T-helper 2 cell (primary cell): ENCODE results near the gene KASH5.
A peak's percentile ranks its signal among the peaks of the same experiment; 100 is the strongest.

Experiments
- DNase-seq, 5 experiments: peaks; one replicate each; pipeline versions ENCODE4 v3.0.0 to v3.0.0-alpha.2; 2012 to 2022

Gene KASH5

DNA sequence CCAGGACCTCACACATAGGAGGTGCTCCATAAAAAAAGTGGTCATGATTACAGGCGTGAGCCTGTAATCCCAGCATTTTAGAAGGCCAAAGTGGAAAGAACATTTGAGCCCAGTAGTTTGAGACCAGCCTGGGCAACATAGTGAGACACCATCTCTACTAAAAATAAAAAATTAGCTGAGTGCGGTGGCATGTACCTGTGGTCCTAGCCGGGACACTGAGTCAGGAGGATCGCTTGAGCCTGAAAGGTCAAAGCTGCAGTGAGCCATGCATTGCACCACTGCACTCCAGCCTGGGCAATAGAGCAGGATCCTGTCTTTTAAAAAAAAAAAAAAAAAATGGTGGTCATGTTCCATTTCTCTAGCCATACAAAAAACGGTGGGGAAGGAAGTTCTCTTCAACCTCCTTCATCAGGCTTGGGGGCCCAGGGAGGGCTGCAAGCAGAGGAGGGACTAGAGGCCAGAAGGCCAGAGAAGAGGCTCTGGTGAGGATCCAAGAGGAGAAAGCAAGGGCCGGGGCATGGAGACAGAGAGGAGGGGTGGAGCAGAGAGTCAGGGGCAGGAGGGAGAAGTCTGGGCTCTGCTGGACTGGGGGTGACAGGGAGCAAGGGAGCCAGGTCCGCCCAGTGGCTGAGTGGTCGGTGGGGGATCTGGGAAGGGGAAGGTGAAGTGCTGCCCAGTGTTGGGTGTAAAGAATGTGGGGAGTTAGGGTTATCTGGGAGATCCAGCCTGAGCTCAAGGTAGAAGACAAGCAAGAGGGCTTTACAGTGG is 8.9 kb downstream of the KASH5 start:
- DNase-seq, result no peak

DNA sequence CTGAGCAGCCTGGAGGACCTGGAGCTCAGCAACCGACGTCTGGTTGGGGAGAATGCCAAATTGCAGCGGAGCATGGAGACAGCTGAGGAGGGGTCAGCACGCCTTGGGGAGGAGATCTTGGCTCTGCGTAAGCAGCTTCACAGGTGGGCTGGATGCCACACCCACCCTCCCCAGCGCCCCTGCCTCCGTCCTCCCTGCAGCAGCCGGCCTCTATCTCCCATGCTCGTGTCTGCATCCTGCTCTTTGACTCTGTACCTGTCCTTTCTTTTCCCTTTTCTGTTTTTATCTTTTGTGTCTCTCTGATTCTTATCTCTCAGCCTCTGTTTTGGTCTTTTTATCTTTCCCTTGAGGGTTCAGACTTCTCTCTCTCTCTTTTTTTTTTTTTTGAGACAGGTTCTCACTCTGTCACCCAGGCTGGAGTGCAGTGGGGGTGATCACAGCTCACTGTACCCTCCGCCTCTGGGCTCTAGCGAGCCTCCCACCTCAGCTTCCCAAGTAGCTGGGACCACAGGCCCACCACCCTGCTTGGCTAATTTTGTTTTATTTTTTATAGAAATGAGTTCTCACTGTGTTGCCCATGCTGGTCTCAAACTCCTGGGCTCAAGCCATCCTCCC is 10.1 kb downstream of the KASH5 start:
- no peak for DNase-seq

DNA sequence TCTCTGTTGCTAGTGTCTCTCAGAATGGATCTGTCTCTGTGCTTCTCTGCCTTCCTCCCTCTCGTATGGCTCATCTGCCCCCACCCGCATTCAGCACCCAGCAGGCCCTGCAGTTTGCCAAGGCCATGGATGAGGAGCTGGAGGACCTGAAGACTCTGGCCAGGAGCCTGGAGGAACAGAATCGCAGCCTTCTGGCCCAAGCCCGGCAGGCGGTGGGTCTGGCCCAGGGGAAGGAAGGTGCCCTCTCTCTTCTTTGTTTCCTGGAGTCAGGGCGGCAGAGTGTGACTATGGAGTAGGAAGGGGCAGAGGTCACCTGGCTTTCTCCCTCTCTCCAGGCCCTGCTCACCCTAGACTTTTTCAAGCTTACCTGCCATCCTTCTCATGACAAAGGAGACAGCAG is 10.9 kb downstream of the KASH5 start:
- DNase-seq, result no peak

DNA sequence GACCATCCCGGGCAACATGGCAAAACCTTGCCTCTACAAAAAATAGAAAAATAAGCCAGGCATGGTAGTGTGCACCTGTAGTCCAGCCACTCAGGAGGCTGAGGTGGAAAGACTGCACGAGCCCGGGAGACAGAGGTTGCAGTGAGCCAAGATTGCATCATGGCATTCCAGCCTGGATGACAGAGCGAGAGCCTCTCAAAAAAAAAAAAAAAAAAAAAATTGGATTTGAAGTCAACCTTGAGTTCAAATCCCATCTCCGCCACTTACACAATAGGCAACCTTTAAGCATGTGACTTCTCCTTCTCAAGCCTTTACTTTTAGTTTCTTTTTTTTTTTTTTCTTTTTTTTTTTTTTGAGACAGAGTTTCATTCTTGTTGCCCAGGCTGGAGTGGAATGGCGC is 12.0 kb downstream of the KASH5 start:
- no peak for DNase-seq

DNA sequence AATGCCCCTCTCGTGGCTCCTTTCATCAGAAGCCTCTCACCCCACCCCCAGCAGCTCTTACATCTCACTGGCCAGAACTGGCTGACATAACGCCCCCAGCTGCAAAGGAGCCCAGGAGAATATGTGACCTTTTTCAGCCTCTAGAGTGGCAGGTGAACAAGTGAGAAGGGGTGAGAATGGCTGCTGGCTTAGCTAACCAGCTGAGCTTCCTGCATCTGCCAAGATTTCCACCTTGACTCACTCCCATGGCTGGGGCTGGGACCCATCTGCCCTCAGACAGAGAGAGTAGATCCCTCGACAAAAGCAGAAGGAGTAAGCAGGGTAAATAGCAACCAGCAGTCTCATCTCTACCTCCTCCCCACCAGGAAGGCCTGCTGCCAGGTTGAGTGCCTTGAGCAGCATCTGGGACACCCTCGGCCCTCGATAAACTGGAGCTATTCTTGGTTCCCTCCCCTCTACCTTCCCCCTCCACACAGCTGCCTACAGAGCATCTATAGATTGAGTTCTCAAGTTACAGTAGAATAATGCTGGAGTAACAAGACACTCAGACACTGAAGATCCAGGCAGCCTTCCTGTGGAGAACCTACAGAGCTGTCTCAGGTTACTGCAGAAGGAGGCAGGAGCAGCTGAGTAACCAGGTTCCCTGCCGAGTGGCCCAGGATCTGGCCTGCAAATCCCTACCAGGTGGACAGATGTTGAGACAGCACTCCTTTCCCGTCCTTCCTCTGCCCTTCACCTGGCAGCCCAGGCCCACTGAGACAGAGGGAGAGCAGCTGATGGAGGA is 15.5 kb downstream of the KASH5 start:
- DNase-seq, result no peak

DNA sequence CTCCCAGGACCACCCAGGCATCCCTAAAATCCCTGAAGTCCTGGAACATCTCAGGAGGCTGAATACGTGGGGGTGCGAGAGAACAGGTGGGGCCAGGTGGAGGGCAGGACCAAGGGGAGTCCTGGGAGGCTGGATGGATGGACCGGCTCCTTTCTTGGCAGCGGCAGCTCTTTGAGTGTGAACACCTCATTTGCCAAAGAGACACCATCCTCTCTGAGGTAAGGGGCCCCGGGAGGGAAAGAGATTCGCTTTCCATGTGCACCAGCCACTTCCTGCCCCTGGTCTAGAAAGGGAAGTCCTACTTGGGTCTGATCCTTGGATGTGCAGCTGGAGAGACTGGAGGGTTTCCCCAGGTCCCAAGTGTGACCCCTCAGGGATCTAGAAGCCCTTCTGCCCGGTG is 19.0 kb downstream of the KASH5 start:
- no peak for DNase-seq

DNA sequence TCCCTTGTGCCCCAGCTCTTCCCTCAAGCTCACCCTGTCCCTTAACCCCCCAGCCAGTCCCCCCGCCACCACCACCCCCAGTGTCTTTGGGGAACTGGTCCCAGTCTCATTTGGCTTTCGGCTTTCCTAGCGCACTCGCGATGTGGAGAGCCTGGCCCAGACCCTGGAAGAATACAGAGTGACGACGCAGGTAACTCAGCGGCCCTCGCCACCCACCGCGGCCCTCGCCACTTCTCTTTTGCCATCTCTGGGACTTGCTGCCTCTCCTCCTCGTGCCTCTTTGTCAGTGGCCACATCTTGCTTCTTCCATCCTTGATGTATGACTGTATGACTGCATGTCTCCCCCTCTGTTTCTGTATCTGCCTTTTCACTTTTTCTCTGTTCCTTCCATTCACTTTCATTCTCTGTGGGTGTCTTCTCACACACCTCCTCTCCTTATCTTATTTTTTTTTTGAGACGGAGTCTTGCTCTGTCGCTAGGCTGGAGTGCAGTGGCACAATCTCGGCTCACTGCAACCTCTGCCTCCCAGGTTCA is 19.5 kb downstream of the KASH5 start:
- DNase-seq, result no peak

DNA sequence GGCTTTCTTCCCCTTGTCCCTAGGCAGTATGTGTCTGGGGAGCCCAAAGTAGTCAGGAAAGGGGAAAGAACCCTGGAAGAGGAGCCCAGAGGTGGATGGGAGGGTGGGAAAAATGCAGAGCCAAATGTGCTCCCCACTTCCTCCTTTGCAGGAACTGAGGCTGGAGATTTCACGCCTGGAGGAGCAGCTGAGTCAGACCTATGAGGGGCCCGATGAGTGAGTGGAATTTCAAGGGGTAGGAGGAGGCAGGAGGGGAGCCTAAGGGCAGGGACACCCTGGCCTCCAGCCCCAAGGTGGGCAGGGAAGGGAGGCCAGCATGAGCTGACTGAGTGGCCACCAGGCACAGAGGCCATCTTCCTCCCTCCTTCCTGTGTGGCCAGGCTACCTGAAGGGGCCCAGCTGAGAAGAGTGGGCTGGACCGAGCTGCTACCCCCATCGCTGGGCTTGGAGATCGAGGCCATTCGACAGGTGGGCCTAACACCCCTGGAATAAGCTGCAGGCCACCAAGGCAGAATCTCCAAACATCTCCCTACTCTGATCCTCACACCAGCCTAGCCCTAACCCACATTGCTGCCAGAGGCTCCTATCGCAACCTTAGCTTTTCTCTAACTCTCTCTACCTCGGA is 20.9 kb downstream of the KASH5 start:
- no peak for DNase-seq

DNA sequence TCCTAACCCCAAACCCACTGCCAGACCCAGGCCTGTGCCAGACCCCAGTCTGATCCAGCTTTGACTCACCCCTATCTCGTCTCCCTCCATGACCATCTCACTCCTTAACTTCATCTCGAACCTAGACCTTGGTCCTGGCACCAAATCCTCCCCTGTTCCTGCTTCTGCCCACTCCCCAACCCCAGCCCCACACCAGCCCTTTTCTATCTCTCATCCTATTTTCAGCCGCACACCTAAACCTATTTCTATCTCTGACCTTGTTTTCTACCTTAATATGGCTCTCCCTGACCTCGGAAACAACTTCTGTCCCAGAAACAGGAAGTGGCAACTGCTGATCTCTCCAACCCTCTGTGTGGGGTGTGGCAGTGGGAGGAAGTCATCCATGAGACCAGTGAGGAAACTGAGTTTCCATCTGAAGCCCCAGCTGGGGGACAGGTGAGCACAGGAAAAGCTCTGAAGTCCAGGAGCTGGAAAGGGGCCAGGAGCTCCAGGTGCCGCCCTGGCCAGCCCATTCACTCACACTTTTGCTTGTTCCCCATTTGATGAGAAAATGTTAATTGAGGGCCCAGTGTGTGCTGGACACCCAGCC is 21.5 kb downstream of the KASH5 start:
- peak in 1 of 5 experiments; percentile 62 for DNase-seq

DNA sequence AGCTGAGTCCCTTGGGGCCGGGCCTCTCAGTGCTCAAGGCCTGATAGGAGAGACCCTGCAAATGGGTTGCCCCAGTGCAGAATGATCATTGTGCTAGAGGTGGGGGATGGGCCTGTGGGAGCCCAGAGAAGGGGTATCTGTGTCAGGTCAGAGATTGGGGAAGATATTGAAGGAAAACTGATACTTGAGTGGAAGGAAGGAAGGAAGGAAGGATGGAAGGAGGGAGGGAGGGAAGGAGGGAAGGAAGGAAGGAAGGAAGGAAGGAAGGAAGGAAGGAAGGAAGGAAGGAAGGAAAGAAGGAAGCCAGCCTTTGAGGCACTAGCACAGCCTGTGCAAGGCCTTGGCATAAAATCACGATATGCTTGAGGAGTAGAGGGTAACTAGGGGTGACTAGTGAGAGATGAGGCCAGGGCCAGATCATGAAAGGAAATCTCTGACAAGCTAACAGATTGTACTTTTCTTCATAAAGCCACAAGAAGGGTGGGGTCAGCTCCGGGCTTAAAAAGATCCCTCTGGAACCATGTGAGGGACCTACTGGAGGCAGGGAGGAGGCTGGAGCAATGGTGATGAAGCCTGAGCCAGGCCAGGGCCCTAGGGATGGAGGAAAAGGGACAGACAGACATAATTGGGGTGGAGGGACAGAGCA is 23.8 kb downstream of the KASH5 start:
- no peak for DNase-seq

DNA sequence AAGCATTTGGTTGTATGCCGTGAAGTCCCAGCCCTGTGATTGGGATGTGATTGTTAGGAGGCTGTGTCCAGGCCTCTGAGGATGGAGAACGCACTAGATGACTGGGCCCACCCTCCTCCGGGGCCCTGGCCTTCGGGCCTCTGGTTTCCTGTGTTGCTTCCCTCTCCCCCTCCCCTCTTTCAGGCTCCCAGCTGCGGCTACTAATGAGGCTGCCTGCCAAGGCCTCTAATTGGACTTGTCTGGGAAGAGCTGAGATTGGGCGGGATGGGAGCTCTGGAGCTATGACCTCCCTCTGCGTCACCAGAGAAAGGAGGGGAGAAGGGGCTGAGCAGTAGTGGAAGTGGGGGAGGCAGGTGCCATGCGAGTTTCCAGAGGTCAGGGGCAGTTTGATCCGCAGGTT is 25.3 kb downstream of the KASH5 start:
- DNase-seq, result no peak

DNA sequence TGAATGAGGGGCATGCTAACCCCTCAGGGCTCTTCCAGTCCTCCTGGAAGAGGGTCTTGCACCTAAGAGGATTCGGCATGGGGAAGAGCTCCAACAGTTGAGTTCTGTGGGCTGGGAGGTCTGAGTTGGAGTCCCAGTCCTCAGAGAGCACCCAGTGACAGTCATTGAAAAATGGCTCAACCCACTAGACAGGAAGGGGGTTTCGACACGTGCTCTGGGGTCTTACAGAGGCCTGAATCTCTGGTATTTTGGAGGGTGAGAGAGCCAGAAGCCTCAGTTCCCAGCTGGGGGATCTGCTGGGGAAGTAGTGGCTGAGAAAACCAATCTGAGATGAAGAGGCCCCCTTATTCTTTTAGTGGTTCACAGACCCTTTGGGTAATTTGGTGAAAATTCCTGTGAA is 26.2 kb downstream of the KASH5 start:
- no peak for DNase-seq

DNA sequence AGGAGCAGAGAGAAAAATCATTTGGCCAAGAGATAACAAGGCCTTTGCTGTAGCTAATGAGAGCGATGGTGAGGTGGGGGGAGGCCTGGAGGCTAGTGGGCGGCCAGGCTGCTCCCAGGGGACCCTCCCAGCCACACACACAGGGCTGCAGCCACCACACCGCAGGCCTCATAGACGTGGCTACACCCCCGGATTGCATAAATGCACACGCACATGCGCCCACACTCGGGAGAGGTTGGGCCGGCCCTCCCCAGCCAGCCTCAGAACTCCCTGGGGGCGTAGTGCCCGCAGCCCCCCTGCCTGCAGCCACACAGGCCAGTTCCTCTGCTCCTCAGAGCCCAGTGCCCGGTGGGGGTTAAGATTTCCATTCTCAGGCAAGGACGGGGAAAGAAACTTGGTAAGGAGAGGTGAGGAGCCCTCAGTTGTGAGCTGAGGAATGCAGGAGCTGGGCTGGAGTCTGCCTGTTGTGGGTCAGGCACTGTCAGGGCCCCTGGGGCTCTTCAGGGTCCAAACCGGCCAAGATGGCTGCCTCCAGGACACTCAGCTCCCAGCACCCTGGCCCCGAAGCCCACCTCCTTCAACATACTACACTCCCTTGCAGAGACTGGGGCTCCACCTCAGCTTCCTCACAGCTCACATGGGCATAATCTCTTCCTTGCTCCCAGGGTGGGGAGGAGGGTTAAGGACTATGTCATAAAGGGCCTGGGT is 27.2 kb downstream of the KASH5 start:
- DNase-seq, result no peak

DNA sequence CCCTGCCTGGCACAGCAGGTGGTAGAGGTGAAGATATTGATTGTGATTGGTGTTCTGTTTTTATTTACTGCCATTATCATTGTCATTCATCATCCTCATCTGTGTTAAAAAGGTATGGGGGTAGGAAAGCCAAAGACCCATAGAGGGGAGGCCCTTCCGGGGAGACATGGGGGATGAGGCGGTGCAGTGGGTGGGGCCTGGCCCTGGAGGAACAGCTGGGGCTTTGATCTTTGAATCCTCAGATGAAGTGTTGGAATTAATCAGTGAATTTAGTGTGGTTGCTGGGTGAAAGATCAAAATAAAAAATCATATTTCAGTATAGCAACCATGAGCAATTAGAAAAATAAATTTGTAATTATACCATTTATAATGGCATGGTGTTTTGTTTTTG is 27.8 kb downstream of the KASH5 start:
- no peak for DNase-seq

DNA sequence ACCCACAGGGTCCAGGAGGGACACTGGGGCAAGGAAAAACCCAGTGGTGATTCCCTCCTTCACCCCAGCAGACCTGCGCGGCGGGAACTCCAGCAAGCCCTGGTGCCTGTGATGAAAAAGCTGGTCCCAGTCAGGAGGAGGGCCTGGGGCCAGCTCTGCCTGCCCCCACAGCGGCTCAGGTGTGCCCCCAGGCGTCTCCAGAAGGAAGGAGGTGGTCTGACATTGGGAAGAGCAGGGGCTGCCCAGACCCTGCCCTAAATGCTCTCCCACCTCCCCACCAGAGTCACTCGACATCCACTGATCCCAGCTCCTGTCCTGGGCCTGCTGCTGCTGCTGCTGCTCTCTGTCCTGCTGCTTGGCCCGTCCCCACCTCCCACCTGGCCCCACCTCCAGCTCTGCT is 29.0 kb downstream of the KASH5 start:
- DNase-seq, result no peak

DNA sequence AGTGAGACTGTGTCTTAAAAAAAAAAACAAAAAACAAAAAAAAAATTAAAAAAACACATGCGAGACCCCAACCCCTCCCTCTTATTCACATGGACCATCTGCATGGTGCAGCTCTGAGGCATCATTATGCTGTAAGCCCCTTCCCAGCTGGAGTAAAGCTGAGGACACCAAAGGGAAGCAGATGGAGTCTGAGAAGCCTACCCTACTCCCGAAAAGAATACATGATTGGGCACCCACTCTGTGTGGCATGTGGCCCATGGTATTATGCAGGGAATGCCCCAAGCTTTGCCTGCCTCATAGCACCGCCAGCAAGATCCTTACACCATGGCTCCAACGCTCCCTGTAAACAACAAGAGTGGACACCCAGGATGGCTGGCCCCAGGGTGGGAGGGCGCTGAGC is 30.5 kb downstream of the KASH5 start:
- no peak for DNase-seq

DNA sequence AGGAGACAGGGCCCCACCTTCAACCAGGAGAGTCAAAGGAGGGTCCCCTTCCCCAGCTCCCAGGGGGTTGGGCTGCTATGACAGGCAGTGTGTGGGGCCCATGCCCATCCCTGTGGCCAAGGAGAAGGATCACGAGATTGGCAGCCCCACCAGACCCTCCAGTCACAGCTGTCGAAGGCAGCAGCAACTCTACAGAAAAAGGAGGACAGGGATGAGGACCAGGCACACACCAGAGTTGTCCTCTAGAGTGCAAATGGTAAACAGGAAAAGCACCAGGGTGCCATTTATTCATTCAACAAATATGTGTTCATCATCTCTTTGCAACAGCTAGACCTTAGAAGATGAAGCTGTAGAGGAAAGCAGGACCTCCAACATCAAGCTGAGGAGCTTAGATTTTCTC is 31.1 kb downstream of the KASH5 start:
- DNase-seq, result no peak

DNA sequence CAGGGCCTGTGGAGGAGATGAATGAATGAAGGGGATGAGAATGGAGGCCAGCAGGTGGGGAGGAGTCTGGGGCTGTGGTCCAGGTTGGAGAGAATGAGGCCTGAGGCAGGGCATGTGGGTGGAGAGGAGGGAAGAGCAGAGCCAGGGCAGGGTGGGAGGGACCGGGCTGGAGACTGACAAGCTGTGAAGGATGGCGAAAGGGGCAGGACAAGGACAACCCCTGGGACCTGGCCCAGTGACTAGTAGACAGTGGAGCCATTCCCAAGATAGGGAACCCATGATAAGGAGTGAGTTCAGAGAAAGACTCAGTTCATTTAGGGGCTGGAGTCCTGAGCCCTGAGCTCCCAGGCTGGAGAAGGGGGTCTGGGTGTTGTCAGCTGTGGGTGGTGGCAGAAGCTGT is 32.2 kb downstream of the KASH5 start:
- DNase-seq, result no peak

DNA sequence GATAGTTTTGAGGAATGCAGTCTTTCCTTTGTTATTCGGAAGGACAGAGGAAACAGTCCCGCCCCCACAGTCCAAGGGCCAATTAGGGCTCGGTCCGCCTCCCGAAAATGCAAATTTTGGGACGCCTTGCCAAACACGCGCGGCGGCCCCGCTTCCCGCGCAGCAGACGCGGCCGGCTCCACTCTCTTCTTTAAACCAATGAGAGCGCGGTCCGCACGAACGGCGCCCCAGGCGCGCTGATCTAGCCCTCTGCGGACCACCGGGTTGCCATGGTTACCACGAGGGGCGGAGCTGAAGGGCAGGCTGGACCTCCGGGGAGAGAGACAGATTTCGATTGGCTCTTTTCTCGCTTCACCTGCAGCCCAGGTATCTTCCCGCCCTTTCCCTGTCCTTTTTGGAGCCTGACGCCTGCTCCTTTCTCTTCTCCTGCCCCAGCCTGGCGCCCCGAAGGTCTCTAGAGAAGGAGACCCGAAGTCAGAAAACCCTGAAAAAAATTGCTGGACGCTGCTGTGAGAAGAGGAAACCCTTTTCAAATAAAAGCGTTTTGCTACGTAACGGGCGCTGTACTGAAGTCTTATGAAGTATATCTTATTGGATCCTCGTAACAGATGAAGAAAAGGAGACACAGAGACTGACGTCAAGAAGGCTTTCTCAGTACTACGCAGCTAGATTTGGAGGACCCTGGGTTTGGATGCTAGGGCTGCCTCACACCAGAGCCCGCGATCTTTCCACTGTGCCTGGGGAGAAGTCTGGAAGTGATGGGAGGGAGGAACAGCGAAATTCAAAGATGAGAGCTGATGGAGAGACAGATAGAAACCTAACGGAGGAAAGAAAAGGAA is 33.2 kb downstream of the KASH5 start:
- DNase-seq, result peak in 1 of 5 experiments; percentile 47

DNA sequence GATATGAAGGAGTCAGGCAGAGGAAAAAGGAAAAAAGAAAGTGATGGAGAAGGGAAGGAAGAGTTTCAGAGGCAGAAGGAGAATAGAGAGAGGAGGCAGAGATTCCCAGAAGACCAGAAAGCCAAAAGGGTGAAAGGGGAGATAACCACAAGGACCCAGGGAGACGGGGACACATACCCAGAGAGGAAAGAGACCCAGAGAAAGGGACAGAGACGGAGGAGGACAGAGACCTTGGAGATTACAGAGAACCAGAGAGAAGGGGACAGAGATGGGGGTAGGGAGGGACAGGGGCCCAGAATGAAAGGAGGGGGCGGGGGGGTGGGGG is 33.8 kb downstream of the KASH5 start:
- DNase-seq, result no peak
